GM12878 (cell line): ENCODE data around the gene ATRNL1.

ENCODE experiments used
- CTCF ChIP-seq, 3 experiments: IDR thresholded peaks in 2 of 3; conservative IDR thresholded peaks in 1 of 3; 2 replicates each; pipeline ENCODE4 v1.5.1; 2011; ENCODE audit warnings: low read depth in 3 of 3, low read length in 3 of 3, mild to moderate bottlenecking in 3 of 3, control low read depth in 2 of 3, moderate library complexity in 2 of 3, inconsistent platforms in 1 of 3, mixed read lengths in 1 of 3; ENCODE audit not compliant: control insufficient read depth in 2 of 3, insufficient read depth in 1 of 3; ENCODE audit errors: extremely low read depth in 1 of 3
- KDM1A ChIP-seq: fragments of 200-600 bp; sonication (generic); IDR thresholded peaks from 2 replicates; pipeline ENCODE4 v1.6.1; 2016; ENCODE audit warnings: borderline replicate concordance
- NR2C2 ChIP-seq: IDR thresholded peaks from 2 replicates; pipeline ENCODE4 v1.6.1; 2011; ENCODE audit warnings: borderline replicate concordance, low read depth; ENCODE audit not compliant: control insufficient read depth, insufficient read length
- POLR2AphosphoS5 ChIP-seq: IDR thresholded peaks from 2 replicates; pipeline ENCODE4 v1.6.1; 2011; ENCODE audit warnings: mild to moderate bottlenecking, low read length, inconsistent platforms
- RFX5 ChIP-seq: IDR thresholded peaks from 2 replicates; pipeline ENCODE4 v1.6.1; 2011; ENCODE audit warnings: low read depth, low read length, improper control_type of control experiment
- SREBF2 ChIP-seq: IDR thresholded peaks from 2 replicates; pipeline ENCODE4 v1.6.1; 2012; ENCODE audit warnings: mild to moderate bottlenecking, low read length

- TF ChIP-seq CTCF (IDR thresholded peaks at IDR 0.05 in 2 of 3, conservative IDR thresholded peaks at IDR 0.05 in 1 of 3; ENCODE audit: control insufficient read depth in 2 of 3, extremely low read depth in 1 of 3, insufficient read depth in 1 of 3, low read depth in 3 of 3, low read length in 3 of 3) (no peak), POLR2AphosphoS5 (no peak), KDM1A (no peak), SREBF2 (no peak), NR2C2 (no peak), RFX5 (no peak)
Measured at GRCh38 chr10:115951242-115951641, 858.1 kb downstream of the ATRNL1 start.
